ENCODE measurements around the gene MCRIP2. TPM values are rescaled to one million over a fixed set of nuclear protein-coding genes. Genes with fewer than 3 reads are reported as not detected.

MCRIP2 gene
- total RNA-seq, 1 donor: 13.3 TPM

DNA sequence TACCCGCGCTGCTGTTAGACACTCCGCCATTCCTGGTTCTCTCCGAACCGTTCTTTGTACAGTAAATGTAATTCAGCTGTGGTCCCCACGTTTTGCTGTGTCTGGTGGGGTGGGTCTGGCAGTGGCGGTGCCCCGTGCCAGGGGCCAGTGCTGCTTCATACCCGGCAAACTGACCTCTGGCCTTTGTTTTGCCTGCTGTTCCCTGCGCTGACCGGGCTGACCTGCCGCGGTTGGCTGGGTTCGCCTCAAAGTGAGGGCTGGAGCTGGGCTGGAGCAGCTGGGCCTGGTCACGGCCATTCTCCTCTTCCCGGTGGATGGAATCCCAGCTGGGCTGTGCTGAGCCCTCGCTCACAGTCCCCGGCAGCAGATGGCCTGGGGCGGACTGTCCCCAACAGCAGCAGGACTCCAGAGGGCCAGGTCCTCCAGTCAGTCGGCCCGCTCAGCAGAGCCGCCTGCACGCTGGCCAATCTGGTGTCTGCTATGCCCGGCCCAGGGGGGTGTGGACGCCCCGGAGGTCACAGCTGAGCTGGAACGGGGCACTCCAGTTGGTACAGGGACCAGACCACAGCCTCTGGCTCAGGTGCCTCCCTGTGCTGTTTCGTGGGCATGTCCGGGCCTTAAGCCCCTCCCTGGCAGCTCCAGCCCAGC, 12.3 kb upstream of the MCRIP2 start:
- TF ChIP-seq, protein P1, sequence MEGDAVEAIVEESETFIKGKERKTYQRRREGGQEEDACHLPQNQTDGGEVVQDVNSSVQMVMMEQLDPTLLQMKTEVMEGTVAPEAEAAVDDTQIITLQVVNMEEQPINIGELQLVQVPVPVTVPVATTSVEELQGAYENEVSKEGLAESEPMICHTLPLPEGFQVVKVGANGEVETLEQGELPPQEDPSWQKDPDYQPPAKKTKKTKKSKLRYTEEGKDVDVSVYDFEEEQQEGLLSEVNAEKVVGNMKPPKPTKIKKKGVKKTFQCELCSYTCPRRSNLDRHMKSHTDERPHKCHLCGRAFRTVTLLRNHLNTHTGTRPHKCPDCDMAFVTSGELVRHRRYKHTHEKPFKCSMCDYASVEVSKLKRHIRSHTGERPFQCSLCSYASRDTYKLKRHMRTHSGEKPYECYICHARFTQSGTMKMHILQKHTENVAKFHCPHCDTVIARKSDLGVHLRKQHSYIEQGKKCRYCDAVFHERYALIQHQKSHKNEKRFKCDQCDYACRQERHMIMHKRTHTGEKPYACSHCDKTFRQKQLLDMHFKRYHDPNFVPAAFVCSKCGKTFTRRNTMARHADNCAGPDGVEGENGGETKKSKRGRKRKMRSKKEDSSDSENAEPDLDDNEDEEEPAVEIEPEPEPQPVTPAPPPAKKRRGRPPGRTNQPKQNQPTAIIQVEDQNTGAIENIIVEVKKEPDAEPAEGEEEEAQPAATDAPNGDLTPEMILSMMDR (IDR thresholded peaks at IDR 0.05; ENCODE audit: insufficient read depth, low read length): no peak
- no peak overlapping the region for H3K4me3 ChIP-seq (ENCODE audit: low read depth, low read length)
- DNase-seq (ENCODE audit: low read depth): no peak

DNA sequence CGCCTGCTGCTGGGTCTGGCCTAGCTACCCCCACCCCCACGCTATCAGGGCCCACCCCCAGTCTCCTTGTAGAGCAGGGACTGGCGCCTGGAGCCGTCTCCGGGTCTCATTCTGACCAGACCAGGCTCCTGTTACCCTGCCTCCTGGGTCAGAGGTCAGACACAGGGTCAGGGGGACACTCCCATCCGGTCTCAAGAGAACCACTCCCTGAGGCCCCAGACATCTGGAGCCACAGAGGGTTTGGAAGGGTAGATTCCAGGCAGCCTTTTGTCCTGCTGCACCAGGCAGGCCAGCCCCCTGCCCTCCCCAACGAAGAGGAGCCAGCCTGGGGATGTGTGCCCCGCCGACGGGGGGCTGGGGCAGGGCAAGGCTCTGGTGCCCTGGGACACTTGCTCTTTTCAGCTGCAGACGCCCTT, 11.8 kb upstream of the MCRIP2 start:
- TF ChIP-seq, protein P1 (IDR thresholded peaks at IDR 0.05; ENCODE audit: insufficient read depth, low read length): no peak
- DNase-seq (ENCODE audit: low read depth): no peak
- H3K4me3 ChIP-seq (ENCODE audit: low read depth, low read length): no peak overlapping the region

DNA sequence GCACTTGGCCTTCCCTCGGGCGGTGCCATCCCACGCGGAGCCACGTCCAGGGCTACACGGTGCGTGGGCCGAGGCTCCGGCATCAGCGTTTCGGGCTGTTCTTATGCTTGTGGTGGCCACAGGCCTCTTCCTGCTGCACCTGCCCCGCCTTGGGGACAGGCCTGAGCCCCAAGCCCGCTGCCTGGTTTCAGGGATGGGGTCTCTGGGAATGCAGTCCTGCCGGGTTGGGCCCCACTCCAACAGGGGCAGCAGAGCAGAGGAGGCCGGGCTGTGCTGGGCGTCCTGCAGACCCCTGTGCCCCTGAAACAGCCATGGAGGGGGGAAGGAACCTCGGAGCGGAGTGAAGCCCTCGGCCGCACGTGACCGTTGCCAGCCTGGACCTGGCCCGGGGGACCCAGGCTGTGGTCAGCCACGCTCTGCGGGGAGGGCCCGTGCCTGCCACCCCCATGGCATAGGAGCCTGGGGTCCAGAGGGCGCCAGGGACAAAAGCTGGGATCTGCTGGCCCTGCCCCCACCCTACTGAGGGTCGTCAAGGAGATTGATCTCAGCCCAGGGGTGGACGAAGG, 11.3 kb upstream of the MCRIP2 start:
- H3K4me3 ChIP-seq (ENCODE audit: low read depth, low read length): no peak overlapping the region
- TF ChIP-seq, protein P1 (IDR thresholded peaks at IDR 0.05; ENCODE audit: insufficient read depth, low read length): no peak
- no peak for DNase-seq (ENCODE audit: low read depth)

DNA sequence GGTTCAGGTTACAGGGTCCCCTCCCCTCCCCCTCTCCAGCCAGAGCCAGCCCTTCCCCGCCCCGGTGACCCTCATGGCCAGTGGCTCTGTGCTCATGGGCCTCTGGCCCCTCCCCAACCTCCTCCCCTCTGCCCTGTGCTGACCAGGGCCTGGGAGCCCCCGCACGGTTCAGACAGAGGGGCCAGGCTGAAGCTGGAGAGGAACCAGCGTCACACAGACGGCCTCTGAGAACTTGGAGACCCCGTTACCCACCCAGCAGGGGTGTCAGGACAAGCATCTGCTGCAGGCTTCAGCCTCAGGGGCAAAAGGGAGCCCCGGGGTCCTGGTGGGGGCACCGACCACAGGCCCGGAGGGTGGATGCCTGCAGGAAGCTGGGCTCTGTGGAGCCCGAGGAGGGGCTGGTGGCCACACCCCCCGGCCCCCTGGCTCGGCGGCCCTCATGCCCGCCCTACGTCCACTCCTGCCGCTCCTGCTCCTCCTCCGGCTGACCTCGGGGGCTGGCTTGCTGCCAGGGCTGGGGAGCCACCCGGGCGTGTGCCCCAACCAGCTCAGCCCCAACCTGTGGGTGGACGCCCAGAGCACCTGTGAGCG, 10.7 kb upstream of the MCRIP2 start, which contains the start of gene WFIKKN1:
Gene WFIKKN1 (plus strand): TSS at position 171 of the 591 bp plus-strand sequence. CDS start 269 bp downstream, at position 440.
- TF ChIP-seq, protein P1 (IDR thresholded peaks at IDR 0.05; ENCODE audit: insufficient read depth, low read length): no peak
- H3K4me3 ChIP-seq (ENCODE audit: low read depth, low read length): no peak within 1 kb of the TSS
- DNase-seq (ENCODE audit: low read depth): no peak

DNA sequence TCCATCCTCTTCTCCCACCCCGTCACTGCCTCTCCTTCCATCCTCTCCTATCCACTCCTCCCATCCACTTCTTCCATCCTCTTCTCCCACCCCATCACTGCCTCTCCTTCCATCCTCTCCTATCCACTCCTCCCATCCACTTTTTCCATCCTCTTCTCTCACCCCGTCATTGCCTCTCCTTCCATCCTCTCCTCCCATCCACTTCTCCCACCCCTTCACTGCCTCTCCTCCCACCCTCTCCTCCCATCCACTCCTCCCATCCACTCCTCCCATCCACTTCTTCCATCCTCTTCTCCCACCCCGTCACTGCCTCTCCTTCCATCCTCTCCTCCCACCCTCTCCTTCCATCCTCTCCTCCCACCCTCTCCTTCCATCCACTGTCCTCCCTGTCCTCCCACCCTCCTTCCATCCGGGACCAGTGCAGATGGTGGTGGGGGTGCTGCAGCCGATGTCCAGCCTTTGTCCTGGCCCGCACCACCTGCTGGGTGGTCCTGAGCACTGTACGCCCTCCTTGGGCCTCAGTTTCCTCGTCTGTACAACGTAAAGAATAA, 9.7 kb upstream of the MCRIP2 start:
- H3K4me3 ChIP-seq (ENCODE audit: low read depth, low read length): no peak overlapping the region
- TF ChIP-seq, protein P1 (IDR thresholded peaks at IDR 0.05; ENCODE audit: insufficient read depth, low read length): no peak
- no peak for DNase-seq (ENCODE audit: low read depth)

DNA sequence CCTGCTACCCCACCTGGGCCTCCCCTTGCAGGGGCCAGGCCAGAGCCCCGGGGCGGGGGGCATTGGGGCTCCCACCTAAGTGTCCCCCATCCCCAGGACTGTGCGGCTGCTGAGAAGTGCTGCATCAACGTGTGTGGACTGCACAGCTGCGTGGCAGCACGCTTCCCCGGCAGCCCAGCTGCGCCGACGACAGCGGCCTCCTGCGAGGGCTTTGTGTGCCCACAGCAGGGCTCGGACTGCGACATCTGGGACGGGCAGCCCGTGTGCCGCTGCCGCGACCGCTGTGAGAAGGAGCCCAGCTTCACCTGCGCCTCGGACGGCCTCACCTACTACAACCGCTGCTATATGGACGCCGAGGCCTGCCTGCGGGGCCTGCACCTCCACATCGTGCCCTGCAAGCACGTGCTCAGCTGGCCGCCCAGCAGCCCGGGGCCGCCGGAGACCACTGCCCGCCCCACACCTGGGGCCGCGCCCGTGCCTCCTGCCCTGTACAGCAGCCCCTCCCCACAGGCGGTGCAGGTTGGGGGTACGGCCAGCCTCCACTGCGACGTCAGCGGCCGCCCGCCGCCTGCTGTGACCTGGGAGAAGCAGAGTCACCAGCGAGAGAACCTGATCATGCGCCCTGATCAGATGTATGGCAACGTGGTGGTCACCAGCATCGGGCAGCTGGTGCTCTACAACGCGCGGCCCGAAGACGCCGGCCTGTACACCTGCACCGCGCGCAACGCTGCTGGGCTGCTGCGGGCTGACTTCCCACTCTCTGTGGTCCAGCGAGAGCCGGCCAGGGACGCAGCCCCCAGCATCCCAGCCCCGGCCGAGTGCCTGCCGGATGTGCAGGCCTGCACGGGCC, 8.9 kb upstream of the MCRIP2 start:
- H3K4me3 ChIP-seq (ENCODE audit: low read depth, low read length): no peak overlapping the region
- TF ChIP-seq, protein P1 (IDR thresholded peaks at IDR 0.05; ENCODE audit: insufficient read depth, low read length): no peak
- DNase-seq (ENCODE audit: low read depth): no peak
